Measurements from ENCODE around the gene NDUFS2.

NDUFS2 gene

GRCh38 chr1:161172776-161173376 lies 29.3 kb upstream of the NDUFS2 start:
- DNase-seq, result no peak

GRCh38 chr1:161173711-161174110 lies 28.5 kb upstream of the NDUFS2 start:
- DNase-seq, result no peak

- no peak for DNase-seq
These were observed 27.3 kb upstream of the NDUFS2 start for GRCh38 chr1:161174911-161175310.

- DNase-seq, result no peak
These were observed 26.3 kb upstream of the NDUFS2 start for GRCh38 chr1:161175771-161176453.

- no peak for DNase-seq
These were observed 25.6 kb upstream of the NDUFS2 start for GRCh38 chr1:161176468-161177111.

- peak; percentile 93 for DNase-seq
These were observed 24.8 kb upstream of the NDUFS2 start, which contains the start of gene B4GALT3 for GRCh38 chr1:161177112-161177935. Gene B4GALT3 (minus strand): TSS chr1:161177507. CDS start chr1:161176060, 1,447 bp downstream.

- DNase-seq, result no peak
These were observed 24.3 kb upstream of the NDUFS2 start for GRCh38 chr1:161177936-161178244.

- no peak for DNase-seq
These were observed 22.5 kb upstream of the NDUFS2 start for GRCh38 chr1:161179698-161180097.

GRCh38 chr1:161180639-161181038 lies 21.5 kb upstream of the NDUFS2 start:
- DNase-seq, result peak; percentile 35

- peak; percentile 78 for DNase-seq
These were observed 20.0 kb upstream of the NDUFS2 start for GRCh38 chr1:161182214-161182613.

- peak; percentile 92 for DNase-seq
These were observed 16.9 kb upstream of the NDUFS2 start for GRCh38 chr1:161185282-161185682.

- no peak for DNase-seq
These were observed 16.3 kb upstream of the NDUFS2 start for GRCh38 chr1:161185732-161186311.

GRCh38 chr1:161187311-161187710 lies 14.9 kb upstream of the NDUFS2 start:
- no peak for DNase-seq

- no peak for DNase-seq
These were observed 13.8 kb upstream of the NDUFS2 start for GRCh38 chr1:161188381-161188780.

GRCh38 chr1:161189036-161189435 lies 13.1 kb upstream of the NDUFS2 start:
- DNase-seq, result no peak

- DNase-seq, result no peak
These were observed 11.1 kb upstream of the NDUFS2 start for GRCh38 chr1:161190962-161191521.

GRCh38 chr1:161191971-161192370 lies 10.2 kb upstream of the NDUFS2 start:
- no peak for DNase-seq

GRCh38 chr1:161192476-161193465 lies 9.4 kb upstream of the NDUFS2 start:
- peak; percentile 83 for DNase-seq

- DNase-seq, result no peak
These were observed 8.5 kb upstream of the NDUFS2 start for GRCh38 chr1:161193561-161194235.

GRCh38 chr1:161195171-161195570 lies 7.0 kb upstream of the NDUFS2 start:
- no peak for DNase-seq

- no peak for DNase-seq
These were observed 6.1 kb upstream of the NDUFS2 start for GRCh38 chr1:161196111-161196510.

Data from CD4-positive, alpha-beta T cell treated with Interleukin-10 for 1 hour (primary cell).